Heart right ventricle (tissue), 16 donors: ENCODE measurements around the gene TNFRSF21. TPM values are rescaled to one million over a fixed set of nuclear protein-coding genes. Genes with fewer than 3 reads are reported as not detected.

Source experiments
- ATAC-seq, 8 donors: fragments of 200-7000 bp; cut with Tn5 transposase; one replicate each; pipeline ENCODE4 v1.9.1; 2020; ENCODE audit warnings: mild to moderate bottlenecking in 8 of 8, moderate library complexity in 8 of 8, moderate number of reproducible peaks in 1 of 8
- DNase-seq, 2 donors: peaks; one replicate each; pipeline ENCODE4 v3.0.0-alpha.2; 2020
- H3K27ac ChIP-seq, 10 donors: fragments of 200-600 bp; sonication (generic) in 2 of 10; one replicate each; pipeline versions ENCODE4 v1.5.0 to v1.8.0; 2020 to 2022; ENCODE audit warnings: mild to moderate bottlenecking in 3 of 10
- H3K27me3 ChIP-seq, 7 donors: fragments of 200-600 bp; one replicate each; pipeline ENCODE4 v1.8.0; 2021 to 2022; ENCODE audit warnings: mild to moderate bottlenecking in 2 of 7
- H3K36me3 ChIP-seq, 9 donors: fragments of 200-600 bp; sonication (generic) in 1 of 9; one replicate each; pipeline versions ENCODE4 v1.5.0 to v1.8.0; 2020 to 2022; ENCODE audit warnings: mild to moderate bottlenecking in 2 of 9
- H3K4me1 ChIP-seq, 9 donors: fragments of 200-600 bp; sonication (generic) in 1 of 9; one replicate each; pipeline versions ENCODE4 v1.5.0 to v1.8.0; 2020 to 2022; ENCODE audit warnings: mild to moderate bottlenecking in 4 of 9
- H3K4me3 ChIP-seq, 10 donors: fragments of 200-600 bp; sonication (generic) in 2 of 10; one replicate each; pipeline versions ENCODE4 v1.5.0 to v1.8.0; 2020 to 2022; ENCODE audit warnings: mild to moderate bottlenecking in 7 of 10, moderate library complexity in 2 of 10
- H3K9me3 ChIP-seq, 11 donors: fragments of 200-600 bp in 10 of 11; sonication (generic) in 2 of 11; one replicate each; pipeline versions ENCODE4 v1.5.0 to v1.8.0; 2013 to 2022; ENCODE audit warnings: mild to moderate bottlenecking in 2 of 11, control low read depth in 1 of 11, moderate library complexity in 1 of 11
- CTCF ChIP-seq, 9 donors: fragments of 200-600 bp; sonication (generic) in 2 of 9; IDR thresholded peaks; one replicate each; pipeline versions ENCODE4 v1.5.0 to v1.8.0; 2021 to 2022; ENCODE audit warnings: antibody characterized with exemption in 9 of 9, mild to moderate bottlenecking in 5 of 9, moderate library complexity in 1 of 9
- WGBS, 2 donors: extraction: QIAGEN DNeasy Blood & Tissue Kit; methylation state at CpG; one replicate each; pipeline ENCODE4 v1.1.7; 2013; ENCODE audit warnings: inconsistent platforms in 1 of 2; 5-methylcytosine and 5-hydroxymethylcytosine counted together
- intact Hi-C, 10 donors: fragments of 100-400 bp; cut with DNase I; formaldehyde crosslinking; loops; one replicate each; pipeline versions ENCODE4 v1.11.1 to v1.14.2; 2022
- polyA plus RNA-seq, 2 donors: library from polyadenylated mRNA; stranded (reverse); fragments of 200-250 nt; gene quantifications; one replicate each; pipeline ENCODE4 v1.2.3, GENCODE V29; 2013
- total RNA-seq, 10 donors: library from RNA; stranded (reverse); fragmentation: NEBNext Ultra II Directional in 3 of 10; extraction: Animal tissue kit (Norgen Biotek cat#: 25700) in 3 of 10; gene quantifications; one replicate each; pipeline versions ENCODE4 v1.2.1 to v1.2.4, GENCODE V29; 2021 to 2023
- donor health status: Arrhythmogenic right ventricular cardiomyopathy.
- donor health status: ischemic (EF 13 %, LVEDD 7.1; RV severe dilation, severe dysfunction).
- donor health status: healthy with polysubstance abuse.
- donor health status: DM: no; HTN: yes; CAD: no.
- donor health status: DM: no; HTN: no; CAD: no.
- donor health status: ischemic (EF 25% LVEDD 6.9; RV normal size, moderate dysfunction).
- donor health status: ischemic (EF 25% LVEDD 5.7; RV mildly dilated, moderate dysfunction).
- donor health status: healthy.
- donor health status: DM: yes; HTN: yes; CAD: no.
- donor health status: Ischemic cardiomyopathy.
- donor health status: ischemic (EF 35%, LVEDD 5.7; RV mildly dilated, moderate dysfunction).
- donor health status: nonischemic (EF 11% LVEDD 7.7; RV severe dilation, severe dysfunction).
- donor health status: DM: yes; HTN: yes; CAD: no.
- donor health status: PGD.
- donor health status: ischemic (EF 29% LVEDD 5.4; RV normal size, mild dysfunction).
- donor health status: nonischemic (EF 23%, LVEDD 6.1; RV moderate dilation, normal function).

TNFRSF21 gene
- total and polyA plus RNA-seq, 12 donors = 3.8 to 12.8 (median 6.0) TPM

- H3K27me3 ChIP-seq = no peaks in the 10 kb centered on the region
These were observed 23.4 kb downstream of the TNFRSF21 start for GRCh38 chr6:47286301-47286700.

GRCh38 chr6:47283993-47284392 lies 25.7 kb downstream of the TNFRSF21 start:
- intact Hi-C loops = no loop called here

More at GRCh38 chr6:47286301-47286700, 23.4 kb downstream of the TNFRSF21 start:
- WGBS, 2 donors = 90 to 97% methylated on average over 7 of the region's 7 CpGs
- Histone ChIP-seq H3K27ac (no peak overlapping the region), H3K4me3 (no peak overlapping the region), H3K9me3 (peaks cover 0 to 11% (median 5%) of the 10 kb centered on the region in 11 donors), H3K4me1 (no peaks in the 10 kb centered on the region), H3K36me3 (peaks cover 0 to 24% (median 0%) of the 10 kb centered on the region in 9 donors)
- no peak for ATAC-seq
- intact Hi-C loops = no loop called here
- no peak for DNase-seq
- no peak for TF ChIP-seq CTCF (IDR thresholded peaks at IDR 0.05)

GRCh38 chr6:47278545-47278944 lies 31.2 kb downstream of the TNFRSF21 start:
- no peak for TF ChIP-seq CTCF (IDR thresholded peaks at IDR 0.05)
- 90 to 91% methylated on average over 3 of the region's 3 CpGs for WGBS, 2 donors
- Histone ChIP-seq H3K27ac (no peak overlapping the region), H3K4me3 (no peak overlapping the region), H3K27me3 (no peaks in the 10 kb centered on the region), H3K4me1 (peaks cover 0 to 7% (median 0%) of the 10 kb centered on the region in 9 donors), H3K36me3 (peaks cover 0 to 13% (median 0%) of the 10 kb centered on the region in 9 donors), H3K9me3 (peaks cover 0 to 6% (median 0%) of the 10 kb centered on the region in 11 donors)
- DNase-seq (no peak), ATAC-seq (no peak)
- intact Hi-C loops = no loop called here

More at GRCh38 chr6:47283993-47284392, 25.7 kb downstream of the TNFRSF21 start:
- no peak overlapping the region for H3K27ac ChIP-seq
- H3K9me3 ChIP-seq = no peaks in the 10 kb centered on the region
- DNase-seq (no peak), ATAC-seq (no peak)
- no peak for TF ChIP-seq CTCF (IDR thresholded peaks at IDR 0.05)
- H3K27me3 ChIP-seq = no peaks in the 10 kb centered on the region
- H3K36me3 ChIP-seq = peaks cover 0 to 24% (median 0%) of the 10 kb centered on the region in 9 donors
- peaks cover 0 to 1% (median 0%) of the 10 kb centered on the region in 9 donors for H3K4me1 ChIP-seq
- 95 to 97% methylated on average over 7 of the region's 7 CpGs for WGBS, 2 donors
- no peak overlapping the region for H3K4me3 ChIP-seq

- no peak overlapping the region for H3K27ac ChIP-seq
- WGBS, 2 donors = 93 to 96% methylated on average over 4 of the region's 4 CpGs
- no peak for DNase-seq
- H3K9me3 ChIP-seq = peaks cover 0 to 6% (median 0%) of the 10 kb centered on the region in 11 donors
- intact Hi-C loops = no loop called here
- TF ChIP-seq CTCF (IDR thresholded peaks at IDR 0.05) = no peak
- no peak for ATAC-seq
- H3K4me1 ChIP-seq = peaks cover 0 to 7% (median 0%) of the 10 kb centered on the region in 9 donors
- H3K36me3 ChIP-seq = peaks cover 0 to 6% (median 0%) of the 10 kb centered on the region in 9 donors
- H3K4me3 ChIP-seq = no peak overlapping the region
- H3K27me3 ChIP-seq = no peaks in the 10 kb centered on the region
These were observed 32.0 kb downstream of the TNFRSF21 start for GRCh38 chr6:47277702-47278101.
